ENCODE measurements around the gene PDE6C.

Gene PDE6C

DNA sequence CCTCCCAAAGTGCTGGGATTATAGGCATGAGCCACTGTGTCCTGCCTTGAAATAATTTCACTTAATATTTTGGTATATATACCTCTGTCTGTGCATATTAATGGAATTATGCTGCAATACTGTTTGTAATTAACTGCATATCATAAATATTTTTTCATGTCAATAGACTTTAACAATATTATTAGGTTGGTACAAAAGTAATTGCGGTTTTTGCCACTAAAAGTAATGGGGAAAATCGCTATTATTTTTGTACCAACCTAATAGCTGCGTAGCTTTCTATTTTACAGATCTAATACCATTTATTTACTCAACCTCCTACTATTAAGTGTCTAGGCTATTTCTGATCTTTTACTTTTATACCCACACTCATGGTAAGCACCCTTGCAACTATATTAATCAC lies 3.9 kb upstream of the PDE6C start:
- no peak for ATAC-seq
- TF ChIP-seq, protein P1, sequence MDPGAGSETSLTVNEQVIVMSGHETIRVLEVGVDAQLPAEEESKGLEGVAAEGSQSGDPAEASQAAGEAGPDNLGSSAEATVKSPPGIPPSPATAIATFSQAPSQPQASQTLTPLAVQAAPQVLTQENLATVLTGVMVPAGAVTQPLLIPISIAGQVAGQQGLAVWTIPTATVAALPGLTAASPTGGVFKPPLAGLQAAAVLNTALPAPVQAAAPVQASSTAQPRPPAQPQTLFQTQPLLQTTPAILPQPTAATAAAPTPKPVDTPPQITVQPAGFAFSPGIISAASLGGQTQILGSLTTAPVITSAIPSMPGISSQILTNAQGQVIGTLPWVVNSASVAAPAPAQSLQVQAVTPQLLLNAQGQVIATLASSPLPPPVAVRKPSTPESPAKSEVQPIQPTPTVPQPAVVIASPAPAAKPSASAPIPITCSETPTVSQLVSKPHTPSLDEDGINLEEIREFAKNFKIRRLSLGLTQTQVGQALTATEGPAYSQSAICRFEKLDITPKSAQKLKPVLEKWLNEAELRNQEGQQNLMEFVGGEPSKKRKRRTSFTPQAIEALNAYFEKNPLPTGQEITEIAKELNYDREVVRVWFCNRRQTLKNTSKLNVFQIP (CRISPR knock-in tag; IDR thresholded peaks at IDR 0.05; ENCODE audit: borderline replicate concordance, low read depth): no peak
- TF ChIP-seq ZFP3 (CRISPR knock-in tag; IDR thresholded peaks at IDR 0.05) (no peak), TOX (CRISPR knock-in tag; IDR thresholded peaks at IDR 0.05; ENCODE audit: borderline replicate concordance) (no peak), SNAI2 (CRISPR knock-in tag; IDR thresholded peaks at IDR 0.05) (no peak), OSR1 (CRISPR knock-in tag; IDR thresholded peaks at IDR 0.05) (no peak), CREB5 (CRISPR knock-in tag; IDR thresholded peaks at IDR 0.05; ENCODE audit: low read depth) (no peak)
- TF ChIP-seq, protein P2, sequence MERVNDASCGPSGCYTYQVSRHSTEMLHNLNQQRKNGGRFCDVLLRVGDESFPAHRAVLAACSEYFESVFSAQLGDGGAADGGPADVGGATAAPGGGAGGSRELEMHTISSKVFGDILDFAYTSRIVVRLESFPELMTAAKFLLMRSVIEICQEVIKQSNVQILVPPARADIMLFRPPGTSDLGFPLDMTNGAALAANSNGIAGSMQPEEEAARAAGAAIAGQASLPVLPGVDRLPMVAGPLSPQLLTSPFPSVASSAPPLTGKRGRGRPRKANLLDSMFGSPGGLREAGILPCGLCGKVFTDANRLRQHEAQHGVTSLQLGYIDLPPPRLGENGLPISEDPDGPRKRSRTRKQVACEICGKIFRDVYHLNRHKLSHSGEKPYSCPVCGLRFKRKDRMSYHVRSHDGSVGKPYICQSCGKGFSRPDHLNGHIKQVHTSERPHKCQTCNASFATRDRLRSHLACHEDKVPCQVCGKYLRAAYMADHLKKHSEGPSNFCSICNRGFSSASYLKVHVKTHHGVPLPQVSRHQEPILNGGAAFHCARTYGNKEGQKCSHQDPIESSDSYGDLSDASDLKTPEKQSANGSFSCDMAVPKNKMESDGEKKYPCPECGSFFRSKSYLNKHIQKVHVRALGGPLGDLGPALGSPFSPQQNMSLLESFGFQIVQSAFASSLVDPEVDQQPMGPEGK (CRISPR knock-in tag; IDR thresholded peaks at IDR 0.05; ENCODE audit: borderline replicate concordance): no peak
- TF ChIP-seq, protein P3, sequence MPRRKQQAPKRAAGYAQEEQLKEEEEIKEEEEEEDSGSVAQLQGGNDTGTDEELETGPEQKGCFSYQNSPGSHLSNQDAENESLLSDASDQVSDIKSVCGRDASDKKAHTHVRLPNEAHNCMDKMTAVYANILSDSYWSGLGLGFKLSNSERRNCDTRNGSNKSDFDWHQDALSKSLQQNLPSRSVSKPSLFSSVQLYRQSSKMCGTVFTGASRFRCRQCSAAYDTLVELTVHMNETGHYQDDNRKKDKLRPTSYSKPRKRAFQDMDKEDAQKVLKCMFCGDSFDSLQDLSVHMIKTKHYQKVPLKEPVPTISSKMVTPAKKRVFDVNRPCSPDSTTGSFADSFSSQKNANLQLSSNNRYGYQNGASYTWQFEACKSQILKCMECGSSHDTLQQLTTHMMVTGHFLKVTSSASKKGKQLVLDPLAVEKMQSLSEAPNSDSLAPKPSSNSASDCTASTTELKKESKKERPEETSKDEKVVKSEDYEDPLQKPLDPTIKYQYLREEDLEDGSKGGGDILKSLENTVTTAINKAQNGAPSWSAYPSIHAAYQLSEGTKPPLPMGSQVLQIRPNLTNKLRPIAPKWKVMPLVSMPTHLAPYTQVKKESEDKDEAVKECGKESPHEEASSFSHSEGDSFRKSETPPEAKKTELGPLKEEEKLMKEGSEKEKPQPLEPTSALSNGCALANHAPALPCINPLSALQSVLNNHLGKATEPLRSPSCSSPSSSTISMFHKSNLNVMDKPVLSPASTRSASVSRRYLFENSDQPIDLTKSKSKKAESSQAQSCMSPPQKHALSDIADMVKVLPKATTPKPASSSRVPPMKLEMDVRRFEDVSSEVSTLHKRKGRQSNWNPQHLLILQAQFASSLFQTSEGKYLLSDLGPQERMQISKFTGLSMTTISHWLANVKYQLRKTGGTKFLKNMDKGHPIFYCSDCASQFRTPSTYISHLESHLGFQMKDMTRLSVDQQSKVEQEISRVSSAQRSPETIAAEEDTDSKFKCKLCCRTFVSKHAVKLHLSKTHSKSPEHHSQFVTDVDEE (CRISPR knock-in tag; IDR thresholded peaks at IDR 0.05): no peak

- ATAC-seq: no peak
- TF ChIP-seq CSDC2 (CRISPR knock-in tag; IDR thresholded peaks at IDR 0.05): no peak
- TF ChIP-seq SNAI2 (CRISPR knock-in tag; IDR thresholded peaks at IDR 0.05): no peak
- TF ChIP-seq ISL1 (CRISPR knock-in tag; IDR thresholded peaks at IDR 0.05): no peak
- TF ChIP-seq, protein P4, sequence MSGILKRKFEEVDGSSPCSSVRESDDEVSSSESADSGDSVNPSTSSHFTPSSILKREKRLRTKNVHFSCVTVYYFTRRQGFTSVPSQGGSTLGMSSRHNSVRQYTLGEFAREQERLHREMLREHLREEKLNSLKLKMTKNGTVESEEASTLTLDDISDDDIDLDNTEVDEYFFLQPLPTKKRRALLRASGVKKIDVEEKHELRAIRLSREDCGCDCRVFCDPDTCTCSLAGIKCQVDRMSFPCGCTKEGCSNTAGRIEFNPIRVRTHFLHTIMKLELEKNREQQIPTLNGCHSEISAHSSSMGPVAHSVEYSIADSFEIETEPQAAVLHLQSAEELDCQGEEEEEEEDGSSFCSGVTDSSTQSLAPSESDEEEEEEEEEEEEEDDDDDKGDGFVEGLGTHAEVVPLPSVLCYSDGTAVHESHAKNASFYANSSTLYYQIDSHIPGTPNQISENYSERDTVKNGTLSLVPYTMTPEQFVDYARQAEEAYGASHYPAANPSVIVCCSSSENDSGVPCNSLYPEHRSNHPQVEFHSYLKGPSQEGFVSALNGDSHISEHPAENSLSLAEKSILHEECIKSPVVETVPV (CRISPR knock-in tag; IDR thresholded peaks at IDR 0.05): no peak
- TF ChIP-seq TCF4 (CRISPR knock-in tag; IDR thresholded peaks at IDR 0.05; ENCODE audit: borderline replicate concordance): no peak
- TF ChIP-seq TOX (CRISPR knock-in tag; IDR thresholded peaks at IDR 0.05; ENCODE audit: borderline replicate concordance): no peak
- TF ChIP-seq ZNF8 (CRISPR knock-in tag; IDR thresholded peaks at IDR 0.05): no peak
- TF ChIP-seq RARB (CRISPR knock-in tag; IDR thresholded peaks at IDR 0.05): no peak
- no peak for TF ChIP-seq ARNTL (CRISPR knock-in tag; IDR thresholded peaks at IDR 0.05; ENCODE audit: borderline replicate concordance, low read depth)
- TF ChIP-seq CREB5 (CRISPR knock-in tag; IDR thresholded peaks at IDR 0.05; ENCODE audit: low read depth): no peak
- TF ChIP-seq, protein P1 (CRISPR knock-in tag; IDR thresholded peaks at IDR 0.05; ENCODE audit: borderline replicate concordance, low read depth): no peak
- TF ChIP-seq, protein P3 (CRISPR knock-in tag; IDR thresholded peaks at IDR 0.05): no peak
Observed at GRCh38 chr10:93613126-93613525, 789 bp downstream of the PDE6C start.
